Heart left ventricle (tissue), 13 donors: ENCODE results near the gene CD34.

Experiments used
- CTCF ChIP-seq, 12 donors: fragments of 200-600 bp; sonication (generic) in 4 of 12; IDR thresholded peaks; one replicate each; pipeline versions ENCODE4 v1.5.0 to v1.8.0; 2018 to 2022; ENCODE audit warnings: antibody characterized with exemption in 12 of 12, mild to moderate bottlenecking in 5 of 12
- POLR2A ChIP-seq, 2 donors: fragments of 450-650 bp; IDR thresholded peaks; one replicate each; pipeline ENCODE4 v1.6.1; 2017; ENCODE audit warnings: antibody characterized with exemption in 2 of 2, mild to moderate bottlenecking in 2 of 2, moderate library complexity in 2 of 2
- donor health status: ischemic (EF 13 %, LVEDD 7.1; RV severe dilation, severe dysfunction).
- donor health status: DM: no; HTN: yes; CAD: no.
- donor health status: DM: no; HTN: no; CAD: no.
- donor health status: ischemic (EF 25% LVEDD 6.9; RV normal size, moderate dysfunction).
- donor health status: ischemic (EF 25% LVEDD 5.7; RV mildly dilated, moderate dysfunction).
- donor health status: ischemic (EF 35%, LVEDD 5.7; RV mildly dilated, moderate dysfunction).
- donor health status: nonischemic (EF 11% LVEDD 7.7; RV severe dilation, severe dysfunction).
- donor health status: DM: yes; HTN: yes; CAD: no.
- donor health status: PGD.
- donor health status: ischemic (EF 29% LVEDD 5.4; RV normal size, mild dysfunction).
- donor health status: nonischemic (EF 23%, LVEDD 6.1; RV moderate dilation, normal function).

GRCh38 chr1:207849016-207849415 is 61.9 kb downstream of the CD34 start:
- TF ChIP-seq POLR2A (IDR thresholded peaks at IDR 0.05), result no peak
- TF ChIP-seq CTCF (IDR thresholded peaks at IDR 0.05), result no peak
